ENCODE measurements around the gene KCNAB3. TPM values are rescaled to one million over a fixed set of nuclear protein-coding genes. Genes with fewer than 3 reads are reported as not detected.

Gene KCNAB3
- total and polyA plus RNA-seq, 9 of the 15 experiments (the other 6 are each of a cell fraction or from before 2014, with no cell fraction given): 0.03 to 2.5 (median 1.1) TPM

DNA sequence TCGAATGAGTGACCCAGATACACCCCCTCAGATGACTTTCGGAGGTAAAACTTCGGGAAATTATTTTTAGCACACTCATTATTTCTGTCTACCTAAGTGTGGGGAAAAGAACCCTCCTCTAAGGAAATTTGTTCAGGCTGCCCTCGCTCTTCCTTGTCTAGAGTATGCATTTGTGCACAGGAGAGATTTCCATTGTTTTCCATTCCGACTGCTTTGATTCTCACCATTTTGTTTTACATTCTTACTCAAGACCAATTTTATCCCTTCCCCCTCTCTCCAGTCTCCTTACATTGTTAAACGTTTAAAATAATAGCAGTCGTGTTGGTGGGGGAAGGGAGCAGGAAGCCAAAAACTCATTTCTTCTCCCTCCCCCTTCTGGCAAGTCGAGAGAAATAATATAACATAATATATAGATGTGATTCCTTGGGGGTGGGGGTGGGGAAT lies 42.6 kb downstream of the KCNAB3 start (continued):
- TF ChIP-seq CSDE1 (IDR thresholded peaks at IDR 0.05) (no peak), GTF2E2 (tag; IDR thresholded peaks at IDR 0.05) (peak; percentile 58; the same call in 1 of the 2 replicates), CREM (IDR thresholded peaks at IDR 0.05; ENCODE audit: low read depth) (no peak), ZC3H11A (IDR thresholded peaks at IDR 0.05; ENCODE audit: low read depth, low read length) (no peak), CBFB (CRISPR knock-in tag; IDR thresholded peaks at IDR 0.05) (no peak), SMAD4 (CRISPR knock-in tag; conservative IDR thresholded peaks at IDR 0.05) (no peak), NBN (IDR thresholded peaks at IDR 0.05; ENCODE audit: low read depth) (no peak), ZNF174 (CRISPR knock-in tag; IDR thresholded peaks at IDR 0.05) (no peak), MED1 (CRISPR knock-in tag; IDR thresholded peaks at IDR 0.05; ENCODE audit: borderline replicate concordance) (no peak), ZBTB1 (CRISPR knock-in tag; IDR thresholded peaks at IDR 0.05; ENCODE audit: borderline replicate concordance, low read depth) (no peak), JUN (IDR thresholded peaks at IDR 0.05; ENCODE audit: borderline replicate concordance, low read depth, low read length) (no peak), JUN (CRISPR knock-in tag; IDR thresholded peaks at IDR 0.05; ENCODE audit: borderline replicate concordance) (no peak), TGIF2 (CRISPR knock-in tag; IDR thresholded peaks at IDR 0.05) (no peak), COPS2 (conservative IDR thresholded peaks at IDR 0.05) (no peak), ZNF282 (CRISPR knock-in tag; IDR thresholded peaks at IDR 0.05) (no peak), PML (IDR thresholded peaks at IDR 0.05; ENCODE audit: low read length) (no peak), TARDBP (IDR thresholded peaks at IDR 0.05) (no peak), FOS (IDR thresholded peaks at IDR 0.05; ENCODE audit: extremely low read depth, insufficient read length) (no peak)
- TF ChIP-seq, protein P1, sequence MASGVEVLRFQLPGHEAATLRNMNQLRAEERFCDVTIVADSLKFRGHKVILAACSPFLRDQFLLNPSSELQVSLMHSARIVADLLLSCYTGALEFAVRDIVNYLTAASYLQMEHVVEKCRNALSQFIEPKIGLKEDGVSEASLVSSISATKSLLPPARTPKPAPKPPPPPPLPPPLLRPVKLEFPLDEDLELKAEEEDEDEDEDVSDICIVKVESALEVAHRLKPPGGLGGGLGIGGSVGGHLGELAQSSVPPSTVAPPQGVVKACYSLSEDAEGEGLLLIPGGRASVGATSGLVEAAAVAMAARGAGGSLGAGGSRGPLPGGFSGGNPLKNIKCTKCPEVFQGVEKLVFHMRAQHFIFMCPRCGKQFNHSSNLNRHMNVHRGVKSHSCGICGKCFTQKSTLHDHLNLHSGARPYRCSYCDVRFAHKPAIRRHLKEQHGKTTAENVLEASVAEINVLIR (CRISPR knock-in tag; IDR thresholded peaks at IDR 0.05): no peak
- TF ChIP-seq, protein P2, sequence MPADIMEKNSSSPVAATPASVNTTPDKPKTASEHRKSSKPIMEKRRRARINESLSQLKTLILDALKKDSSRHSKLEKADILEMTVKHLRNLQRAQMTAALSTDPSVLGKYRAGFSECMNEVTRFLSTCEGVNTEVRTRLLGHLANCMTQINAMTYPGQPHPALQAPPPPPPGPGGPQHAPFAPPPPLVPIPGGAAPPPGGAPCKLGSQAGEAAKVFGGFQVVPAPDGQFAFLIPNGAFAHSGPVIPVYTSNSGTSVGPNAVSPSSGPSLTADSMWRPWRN (IDR thresholded peaks at IDR 0.05; ENCODE audit: low read depth): no peak
- TF ChIP-seq, protein P3, sequence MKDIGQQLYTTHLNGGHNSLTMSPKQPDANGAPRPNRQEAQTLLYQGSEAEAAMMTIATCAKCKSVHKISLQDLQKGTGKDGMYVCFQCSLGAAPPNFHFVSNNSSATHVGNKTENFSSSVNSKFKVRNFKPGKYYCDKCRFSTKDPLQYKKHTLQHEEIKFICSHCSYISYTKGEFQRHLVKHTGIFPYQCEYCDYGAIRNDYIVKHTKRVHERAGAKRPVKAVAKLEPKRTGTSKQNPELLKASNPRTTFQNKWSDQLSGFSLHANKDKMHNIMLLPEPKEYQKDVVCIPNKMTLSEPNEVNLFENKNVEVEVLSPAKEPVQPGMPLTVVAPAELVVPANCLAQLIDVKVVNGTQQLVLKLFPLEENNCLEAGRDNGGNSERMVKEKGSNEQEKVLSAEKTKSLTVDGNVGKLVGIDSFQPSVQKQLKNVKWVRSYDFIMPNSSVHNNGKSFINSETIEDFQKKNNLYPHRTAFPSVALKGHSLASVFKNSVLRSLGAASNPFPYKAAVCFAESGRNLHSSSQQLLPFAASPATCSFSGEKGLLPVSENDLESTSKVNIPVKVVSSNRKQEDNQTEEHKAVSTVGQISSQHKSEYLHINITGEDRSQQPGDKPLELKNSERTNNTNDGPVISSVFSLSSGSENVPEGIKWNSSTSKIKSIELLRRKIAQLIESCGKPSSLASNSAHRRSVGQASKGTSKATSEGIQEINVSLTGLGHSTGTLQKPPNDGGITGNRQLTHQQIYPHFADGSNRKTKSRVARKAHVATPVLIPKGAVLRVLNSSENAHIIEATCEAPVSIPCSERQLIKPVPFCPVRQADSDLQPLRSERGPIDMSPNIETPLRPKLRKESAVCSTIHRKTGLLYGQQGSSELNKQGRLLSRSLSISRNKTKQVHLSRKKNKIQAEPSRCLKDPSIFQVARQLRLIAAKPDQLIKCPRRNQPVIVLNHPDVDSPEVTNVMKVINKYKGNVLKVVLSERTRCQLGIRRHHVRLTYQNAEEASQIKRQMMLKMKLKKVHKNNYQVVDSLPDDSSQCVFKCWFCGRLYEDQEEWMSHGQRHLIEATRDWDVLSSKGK (CRISPR knock-in tag; IDR thresholded peaks at IDR 0.05): no peak
- TF ChIP-seq, protein P4, sequence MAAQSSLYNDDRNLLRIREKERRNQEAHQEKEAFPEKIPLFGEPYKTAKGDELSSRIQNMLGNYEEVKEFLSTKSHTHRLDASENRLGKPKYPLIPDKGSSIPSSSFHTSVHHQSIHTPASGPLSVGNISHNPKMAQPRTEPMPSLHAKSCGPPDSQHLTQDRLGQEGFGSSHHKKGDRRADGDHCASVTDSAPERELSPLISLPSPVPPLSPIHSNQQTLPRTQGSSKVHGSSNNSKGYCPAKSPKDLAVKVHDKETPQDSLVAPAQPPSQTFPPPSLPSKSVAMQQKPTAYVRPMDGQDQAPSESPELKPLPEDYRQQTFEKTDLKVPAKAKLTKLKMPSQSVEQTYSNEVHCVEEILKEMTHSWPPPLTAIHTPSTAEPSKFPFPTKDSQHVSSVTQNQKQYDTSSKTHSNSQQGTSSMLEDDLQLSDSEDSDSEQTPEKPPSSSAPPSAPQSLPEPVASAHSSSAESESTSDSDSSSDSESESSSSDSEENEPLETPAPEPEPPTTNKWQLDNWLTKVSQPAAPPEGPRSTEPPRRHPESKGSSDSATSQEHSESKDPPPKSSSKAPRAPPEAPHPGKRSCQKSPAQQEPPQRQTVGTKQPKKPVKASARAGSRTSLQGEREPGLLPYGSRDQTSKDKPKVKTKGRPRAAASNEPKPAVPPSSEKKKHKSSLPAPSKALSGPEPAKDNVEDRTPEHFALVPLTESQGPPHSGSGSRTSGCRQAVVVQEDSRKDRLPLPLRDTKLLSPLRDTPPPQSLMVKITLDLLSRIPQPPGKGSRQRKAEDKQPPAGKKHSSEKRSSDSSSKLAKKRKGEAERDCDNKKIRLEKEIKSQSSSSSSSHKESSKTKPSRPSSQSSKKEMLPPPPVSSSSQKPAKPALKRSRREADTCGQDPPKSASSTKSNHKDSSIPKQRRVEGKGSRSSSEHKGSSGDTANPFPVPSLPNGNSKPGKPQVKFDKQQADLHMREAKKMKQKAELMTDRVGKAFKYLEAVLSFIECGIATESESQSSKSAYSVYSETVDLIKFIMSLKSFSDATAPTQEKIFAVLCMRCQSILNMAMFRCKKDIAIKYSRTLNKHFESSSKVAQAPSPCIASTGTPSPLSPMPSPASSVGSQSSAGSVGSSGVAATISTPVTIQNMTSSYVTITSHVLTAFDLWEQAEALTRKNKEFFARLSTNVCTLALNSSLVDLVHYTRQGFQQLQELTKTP (IDR thresholded peaks at IDR 0.05; ENCODE audit: low read depth in 1 of 2, partially characterized antibody in 2 of 2): peak in 1 of 2 experiments; percentile 50

All from K562 (cell line).